ENCODE data around the gene TKTL1.
A peak's percentile ranks its signal among the peaks of the same experiment; 100 is the strongest.

The TKTL1 gene

DNA sequence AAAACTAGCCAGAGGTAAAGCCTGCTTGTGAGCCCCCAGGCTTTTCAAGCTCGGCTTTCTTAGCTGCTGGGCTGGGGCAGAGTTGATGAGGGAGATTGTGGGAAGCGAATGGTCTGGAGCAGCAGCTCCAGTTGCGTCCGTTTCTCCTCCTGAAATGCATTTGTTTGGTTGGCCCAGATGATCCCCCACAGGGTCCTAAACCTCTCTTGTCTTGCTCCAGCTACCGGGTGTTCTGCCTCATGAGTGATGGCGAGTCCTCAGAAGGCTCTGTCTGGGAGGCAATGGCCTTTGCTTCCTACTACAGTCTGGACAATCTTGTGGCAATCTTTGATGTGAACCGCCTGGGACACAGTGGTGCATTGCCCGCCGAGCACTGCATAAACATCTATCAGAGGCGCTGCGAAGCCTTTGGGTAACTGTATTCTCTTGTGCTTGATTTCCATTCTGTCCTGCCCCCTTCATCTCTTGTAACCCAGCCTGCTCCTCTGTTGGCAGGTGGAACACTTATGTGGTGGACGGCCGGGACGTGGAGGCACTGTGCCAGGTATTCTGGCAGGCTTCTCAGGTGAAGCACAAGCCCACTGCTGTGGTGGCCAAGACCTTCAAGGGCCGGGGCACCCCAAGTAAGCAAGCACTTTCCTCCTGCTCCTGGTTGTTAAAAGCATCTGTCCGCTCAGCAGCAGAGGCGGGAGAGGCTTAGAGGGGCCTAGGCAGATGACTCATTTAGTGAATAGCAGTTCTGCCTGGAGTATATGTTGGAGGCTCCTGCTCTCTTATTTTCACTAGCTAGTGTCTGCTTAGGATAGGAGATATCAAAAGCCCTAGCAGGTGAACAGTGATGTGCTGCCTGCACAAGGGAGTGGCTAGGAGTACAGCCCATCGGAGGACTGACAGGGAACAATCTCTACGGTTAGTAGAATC, 15.3 kb downstream of the TKTL1 start:
- Histone ChIP-seq H3K4me1 (ENCODE audit: insufficient read depth, low read length, poor library complexity, severe bottlenecking) (peaks cover 7% of the 10 kb centered on the region), H3K36me3 (ENCODE audit: insufficient read depth, low read length) (no peaks in the 10 kb centered on the region), H2AFZ (ENCODE audit: low read length) (no peak overlapping the region), H3K4me3 (ENCODE audit: low read length, poor library complexity, severe bottlenecking) (no peak overlapping the region), H3K27me3 (ENCODE audit: insufficient read depth, low read length, poor library complexity, severe bottlenecking) (no peaks in the 10 kb centered on the region), H3K9ac (ENCODE audit: low read depth, low read length, poor library complexity, severe bottlenecking) (no peak overlapping the region), H3K4me2 (ENCODE audit: low read depth, low read length, poor library complexity, severe bottlenecking) (no peak overlapping the region), H4K20me1 (ENCODE audit: insufficient read depth, low read length, poor library complexity, severe bottlenecking) (no peaks in the 10 kb centered on the region), H3K9me3 (ENCODE audit: insufficient read depth, low read depth, low read length) (no peaks in the 10 kb centered on the region), H3F3A (ENCODE audit: low read depth) (no peaks in the 10 kb centered on the region), H3K9me2 (replicated peaks; ENCODE audit: low read depth, low read length) (no peaks in the 10 kb centered on the region), H3K79me2 (ENCODE audit: insufficient read depth, low read length) (no peaks in the 10 kb centered on the region)
- TF ChIP-seq, protein P1, sequence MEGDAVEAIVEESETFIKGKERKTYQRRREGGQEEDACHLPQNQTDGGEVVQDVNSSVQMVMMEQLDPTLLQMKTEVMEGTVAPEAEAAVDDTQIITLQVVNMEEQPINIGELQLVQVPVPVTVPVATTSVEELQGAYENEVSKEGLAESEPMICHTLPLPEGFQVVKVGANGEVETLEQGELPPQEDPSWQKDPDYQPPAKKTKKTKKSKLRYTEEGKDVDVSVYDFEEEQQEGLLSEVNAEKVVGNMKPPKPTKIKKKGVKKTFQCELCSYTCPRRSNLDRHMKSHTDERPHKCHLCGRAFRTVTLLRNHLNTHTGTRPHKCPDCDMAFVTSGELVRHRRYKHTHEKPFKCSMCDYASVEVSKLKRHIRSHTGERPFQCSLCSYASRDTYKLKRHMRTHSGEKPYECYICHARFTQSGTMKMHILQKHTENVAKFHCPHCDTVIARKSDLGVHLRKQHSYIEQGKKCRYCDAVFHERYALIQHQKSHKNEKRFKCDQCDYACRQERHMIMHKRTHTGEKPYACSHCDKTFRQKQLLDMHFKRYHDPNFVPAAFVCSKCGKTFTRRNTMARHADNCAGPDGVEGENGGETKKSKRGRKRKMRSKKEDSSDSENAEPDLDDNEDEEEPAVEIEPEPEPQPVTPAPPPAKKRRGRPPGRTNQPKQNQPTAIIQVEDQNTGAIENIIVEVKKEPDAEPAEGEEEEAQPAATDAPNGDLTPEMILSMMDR (conservative IDR thresholded peaks at IDR 0.05; ENCODE audit: low read length), result no peak
- no peak for TF ChIP-seq EZH2phosphoT487 (IDR thresholded peaks at IDR 0.05; ENCODE audit: borderline replicate concordance)

DNA sequence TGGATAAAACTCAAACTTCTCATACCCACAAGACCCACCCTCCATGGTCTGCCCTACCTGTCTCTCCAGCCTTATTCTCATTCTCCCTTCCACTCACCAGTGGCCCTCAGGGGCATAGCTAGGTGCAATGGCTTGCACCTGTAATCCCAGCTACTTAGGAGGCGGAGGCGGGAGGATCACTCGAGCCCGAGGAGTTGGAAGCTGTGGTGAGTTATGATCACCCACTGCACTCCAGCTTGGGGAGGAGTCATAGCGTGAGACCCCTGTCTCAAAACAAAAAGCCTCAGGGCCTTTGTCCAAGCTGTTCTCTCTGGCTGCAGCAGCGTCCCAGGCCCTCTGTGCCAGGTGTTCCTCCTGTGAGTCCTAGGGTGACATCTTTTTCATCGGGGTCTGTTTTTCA, 16.5 kb downstream of the TKTL1 start:
- H3K9ac ChIP-seq (ENCODE audit: low read depth, low read length, poor library complexity, severe bottlenecking), result no peak overlapping the region
- H3K36me3 ChIP-seq (ENCODE audit: insufficient read depth, low read length), result no peaks in the 10 kb centered on the region
- H2AFZ ChIP-seq (ENCODE audit: low read length), result no peak overlapping the region
- no peak for TF ChIP-seq EZH2phosphoT487 (IDR thresholded peaks at IDR 0.05; ENCODE audit: borderline replicate concordance)
- TF ChIP-seq, protein P1 (conservative IDR thresholded peaks at IDR 0.05; ENCODE audit: low read length), result no peak
- H3K27me3 ChIP-seq (ENCODE audit: insufficient read depth, low read length, poor library complexity, severe bottlenecking), result no peaks in the 10 kb centered on the region
- peaks cover 7% of the 10 kb centered on the region for H3K4me1 ChIP-seq (ENCODE audit: insufficient read depth, low read length, poor library complexity, severe bottlenecking)
- no peaks in the 10 kb centered on the region for H3F3A ChIP-seq (ENCODE audit: low read depth)
- no peaks in the 10 kb centered on the region for H4K20me1 ChIP-seq (ENCODE audit: insufficient read depth, low read length, poor library complexity, severe bottlenecking)
- no peaks in the 10 kb centered on the region for H3K9me3 ChIP-seq (ENCODE audit: insufficient read depth, low read depth, low read length)
- no peaks in the 10 kb centered on the region for H3K9me2 ChIP-seq (replicated peaks; ENCODE audit: low read depth, low read length)
- no peak overlapping the region for H3K4me2 ChIP-seq (ENCODE audit: low read depth, low read length, poor library complexity, severe bottlenecking)
- H3K4me3 ChIP-seq (ENCODE audit: low read length, poor library complexity, severe bottlenecking), result no peak overlapping the region
- H3K79me2 ChIP-seq (ENCODE audit: insufficient read depth, low read length), result no peaks in the 10 kb centered on the region

DNA sequence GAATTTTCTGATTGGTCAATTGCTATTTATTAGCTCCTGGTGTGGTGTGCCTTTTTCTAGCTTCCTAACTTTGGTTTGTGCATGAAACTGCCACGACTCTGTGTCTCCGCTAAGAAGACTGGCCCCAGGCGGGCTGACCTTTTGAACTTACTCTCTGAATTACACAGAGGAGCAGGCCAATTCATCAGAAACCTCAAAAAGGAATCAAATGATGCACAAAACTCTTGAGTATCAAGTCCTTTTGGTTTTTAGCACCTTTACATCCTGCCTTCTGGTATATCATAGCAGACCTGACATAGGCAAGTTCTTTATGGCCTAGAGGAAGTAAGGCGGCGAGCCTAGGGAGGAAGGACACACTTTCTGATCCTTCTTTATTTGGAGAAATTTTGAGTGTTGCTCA, 17.6 kb downstream of the TKTL1 start:
- no peak overlapping the region for H3K4me2 ChIP-seq (ENCODE audit: low read depth, low read length, poor library complexity, severe bottlenecking)
- no peaks in the 10 kb centered on the region for H3K9me3 ChIP-seq (ENCODE audit: insufficient read depth, low read depth, low read length)
- TF ChIP-seq, protein P1 (conservative IDR thresholded peaks at IDR 0.05; ENCODE audit: low read length), result no peak
- TF ChIP-seq EZH2phosphoT487 (IDR thresholded peaks at IDR 0.05; ENCODE audit: borderline replicate concordance), result no peak
- H3F3A ChIP-seq (ENCODE audit: low read depth), result no peaks in the 10 kb centered on the region
- H3K9me2 ChIP-seq (replicated peaks; ENCODE audit: low read depth, low read length), result no peaks in the 10 kb centered on the region
- no peaks in the 10 kb centered on the region for H3K79me2 ChIP-seq (ENCODE audit: insufficient read depth, low read length)
- no peaks in the 10 kb centered on the region for H3K27me3 ChIP-seq (ENCODE audit: insufficient read depth, low read length, poor library complexity, severe bottlenecking)
- H3K4me1 ChIP-seq (ENCODE audit: insufficient read depth, low read length, poor library complexity, severe bottlenecking), result peaks cover 7% of the 10 kb centered on the region
- H4K20me1 ChIP-seq (ENCODE audit: insufficient read depth, low read length, poor library complexity, severe bottlenecking), result no peaks in the 10 kb centered on the region
- H3K36me3 ChIP-seq (ENCODE audit: insufficient read depth, low read length), result no peaks in the 10 kb centered on the region
- H3K4me3 ChIP-seq (ENCODE audit: low read length, poor library complexity, severe bottlenecking), result no peak overlapping the region
- no peak overlapping the region for H3K9ac ChIP-seq (ENCODE audit: low read depth, low read length, poor library complexity, severe bottlenecking)
- peak overlapping the region; percentile 36; the same call in 1 of the 2 replicates for H2AFZ ChIP-seq (ENCODE audit: low read length)
